HCT116 (cell line): ENCODE measurements around the gene FAM98B. TPM values are rescaled to one million over a fixed set of nuclear protein-coding genes. Genes with fewer than 3 reads are reported as not detected.

Source experiments
- ATAC-seq: fragments of 200-7000 bp; cut with Tn5 transposase; 2 replicates; pipeline ENCODE4 v1.9.1; 2020; ENCODE audit warnings: mild to moderate bottlenecking, moderate library complexity
- BruUV-seq: library from RNA; stranded (reverse); fragments of 400-500 nt; replicated peaks from 2 replicates; lab custom pipeline; 2021; lab: Mats Ljungman, UMichigan
- CTCF ChIA-PET: fragments of 300-600 bp; sonication (Branson Sonifier 250); formaldehyde crosslinking; loops from one replicate; lab custom pipeline; 2021; ENCODE audit warnings: antibody characterized with exemption; lab: Charles Lee
- POLR2A ChIA-PET: fragments of 300-600, 350-600 bp; sonication (Branson Sonifier 250); formaldehyde crosslinking; loops from one replicate; lab custom pipeline; 2021; ENCODE audit warnings: antibody characterized with exemption; lab: Charles Lee
- RAD21 ChIA-PET, 2 experiments: fragments of 300-600 bp; sonication (Branson Sonifier 250); formaldehyde crosslinking; loops; one replicate each; lab custom pipeline; 2023; ENCODE audit warnings: low total read pairs in 2 of 2; ENCODE audit not compliant: uncharacterized antibody in 2 of 2, unreplicated experiment in 2 of 2, low non-redundant PET in 1 of 2; lab: Charles Lee
- DNase-seq: peaks from one replicate; pipeline ENCODE4 v3.0.0-alpha.2; 2010; ENCODE audit warnings: low read depth, low spot score
- H2AFZ ChIP-seq: fragments of 200-600 bp; shearing (Covaris generic), sonication (generic); 2 replicates; pipeline ENCODE4 v1.6.1; 2017; ENCODE audit warnings: low read depth, mixed run types, mixed read lengths, antibody characterized with exemption, low read length; ENCODE audit not compliant: poor library complexity, severe bottlenecking
- H3K27ac ChIP-seq: 2 replicates; pipeline ENCODE4 v1.5.1; 2012; ENCODE audit warnings: low read depth, low read length
- H3K27me3 ChIP-seq: fragments of 200-600 bp; sonication (generic); 2 replicates; pipeline ENCODE4 v1.6.1; 2016; ENCODE audit warnings: mixed run types, low read length, mixed read lengths; ENCODE audit not compliant: insufficient read depth
- H3K36me3 ChIP-seq, 2 experiments: fragments of 200-500 bp in 1 of 2; fragments of 200-600 bp in 1 of 2; sonication (Bioruptor generic) in 1 of 2; sonication (generic) in 1 of 2; 2 replicates each; pipeline versions ENCODE4 v1.5.1 to v1.6.1; 2014 to 2016; ENCODE audit warnings: low read length in 2 of 2, inconsistent platforms in 1 of 2, mixed read lengths in 1 of 2, mixed run types in 1 of 2; ENCODE audit not compliant: insufficient read depth in 2 of 2, control insufficient read depth in 1 of 2
- H3K4me1 ChIP-seq, 2 experiments: fragments of 200-600 bp in 1 of 2; sonication (generic) in 1 of 2; 2 replicates each; pipeline versions ENCODE4 v1.5.1 to v1.6.1; 2012 to 2017; ENCODE audit warnings: low read length in 2 of 2, inconsistent platforms in 1 of 2, mild to moderate bottlenecking in 1 of 2, mixed read lengths in 1 of 2, mixed run types in 1 of 2, moderate library complexity in 1 of 2; ENCODE audit not compliant: insufficient read depth in 2 of 2, control insufficient read depth in 1 of 2
- H3K4me2 ChIP-seq: fragments of 200-600 bp; sonication (generic); 2 replicates; pipeline ENCODE4 v1.6.1; 2017; ENCODE audit warnings: mixed run types, low read length, mixed read lengths
- H3K4me3 ChIP-seq, 2 experiments: fragments of 200-600 bp in 1 of 2; sonication (generic) in 1 of 2; replicated peaks in 1 of 2; 2 replicates each; pipeline ENCODE4 v1.5.1; 2011 to 2016; ENCODE audit warnings: low read length in 2 of 2, control low read depth in 1 of 2, low read depth in 1 of 2, mild to moderate bottlenecking in 1 of 2, mixed read lengths in 1 of 2, mixed run types in 1 of 2
- H3K79me2 ChIP-seq: fragments of 200-600 bp; sonication (generic); 2 replicates; pipeline ENCODE4 v1.6.1; 2017; ENCODE audit warnings: mild to moderate bottlenecking, mixed run types, low read length, moderate library complexity, mixed read lengths; ENCODE audit not compliant: insufficient read depth
- H3K9ac ChIP-seq: fragments of 200-600 bp; sonication (generic); 2 replicates; pipeline ENCODE4 v1.6.1; 2016; ENCODE audit warnings: low read length, mixed read lengths
- H3K9me2 ChIP-seq: fragments of 200-600 bp; sonication (generic), shearing (Covaris generic); 2 replicates; pipeline ENCODE4 v1.6.1; 2017; ENCODE audit warnings: mixed run types, mild to moderate bottlenecking, moderate library complexity; ENCODE audit not compliant: insufficient read depth
- H3K9me3 ChIP-seq, 2 experiments: fragments of 200-500 bp in 1 of 2; fragments of 200-600 bp in 1 of 2; sonication (Bioruptor generic) in 1 of 2; sonication (generic) in 1 of 2; 2 replicates each; pipeline ENCODE4 v1.6.1; 2014 to 2017; ENCODE audit warnings: low read length in 2 of 2, mixed read lengths in 2 of 2, inconsistent platforms in 1 of 2, low read depth in 1 of 2, mild to moderate bottlenecking in 1 of 2, mixed run types in 1 of 2, moderate library complexity in 1 of 2; ENCODE audit not compliant: control insufficient read depth in 1 of 2, insufficient read depth in 1 of 2
- H4K20me1 ChIP-seq: fragments of 200-600 bp; sonication (generic), shearing (Covaris generic); 2 replicates; pipeline ENCODE4 v1.6.1; 2017; ENCODE audit warnings: mixed run types, mild to moderate bottlenecking, moderate library complexity; ENCODE audit not compliant: insufficient read depth
- CBX3 ChIP-seq: IDR thresholded peaks from 2 replicates; pipeline ENCODE4 v1.6.1; 2012; ENCODE audit warnings: low read depth
- POLR2A ChIP-seq: IDR thresholded peaks from 2 replicates; pipeline ENCODE4 v1.7.0; 2011; ENCODE audit warnings: borderline replicate concordance; ENCODE audit not compliant: insufficient read depth, insufficient read length; ENCODE audit errors: extremely low read depth
- RAD21 ChIP-seq: IDR thresholded peaks from 2 replicates; pipeline ENCODE4 v1.6.1; 2012; ENCODE audit warnings: low read depth, mild to moderate bottlenecking
- REST ChIP-seq: IDR thresholded peaks from 2 replicates; pipeline ENCODE4 v1.6.1; 2012; ENCODE audit warnings: low read depth
- SIN3A ChIP-seq: IDR thresholded peaks from 2 replicates; pipeline ENCODE4 v1.6.1; 2012; ENCODE audit warnings: low read depth
- ZFX ChIP-seq: fragments of 450-650 bp; IDR thresholded peaks from 2 replicates; pipeline ENCODE4 v1.6.1; 2017
- intact Hi-C: fragments of 100-400 bp; cut with micrococcal nuclease; formaldehyde crosslinking; loops from 2 replicates; pipeline ENCODE4 v1.10.0; 2022
- total RNA-seq: library from RNA; stranded (reverse); gene quantifications from one replicate; pipeline ENCODE4 v1.2.1, GENCODE V29; 2021; ENCODE audit not compliant: unreplicated experiment

FAM98B gene
- total RNA-seq, 1 experiment from 2014 or later, result 44.3 TPM

DNA sequence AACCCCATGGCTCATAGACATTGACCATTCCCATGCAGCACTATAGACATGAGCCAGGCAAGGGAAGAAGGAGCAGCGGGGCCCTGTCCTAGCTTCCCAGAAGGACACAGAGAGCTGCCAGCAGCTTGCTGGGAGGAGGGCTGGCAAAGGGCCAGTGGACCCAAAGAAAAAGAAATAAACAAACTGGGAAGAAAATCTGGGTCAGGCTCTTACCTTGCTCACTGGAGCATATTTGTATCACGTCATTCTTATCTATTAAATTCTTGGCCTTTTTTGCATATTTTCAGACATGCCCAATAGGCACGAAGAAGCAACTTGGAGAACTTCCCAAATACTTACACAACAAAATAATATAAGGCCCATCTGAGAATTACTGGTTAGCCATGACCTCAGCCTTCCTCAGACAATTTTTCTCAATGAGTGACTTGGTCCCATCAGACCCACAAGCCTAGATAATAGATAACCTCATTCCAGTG, 82.3 kb downstream of the FAM98B start:
- Histone ChIP-seq H3K36me3 (no peaks in the 10 kb centered on the region), H2AFZ (no peak overlapping the region), H3K9me3 (no peaks in the 10 kb centered on the region), H3K4me2 (no peak overlapping the region), H3K27me3 (no peaks in the 10 kb centered on the region; the same call in 1 of the 2 replicates), H3K4me1 (0 out of 4 replicates have a peak, but pooled peaks cover 3 to 6% of the 10 kb centered on the region in 2 experiments), H3K27ac (no peak overlapping the region), H3K9ac (no peak overlapping the region), H4K20me1 (no peaks in the 10 kb centered on the region), H3K9me2 (no peaks in the 10 kb centered on the region), H3K79me2 (no peaks in the 10 kb centered on the region), H3K4me3 (no peak overlapping the region)
- ChIA-PET CTCF (no interaction called here), RAD21 (no interaction called here), POLR2A (no interaction called here)
- ATAC-seq (no peak), DNase-seq (no peak)
- intact Hi-C loops, result no loop called here
- no TSS peak for BruUV-seq
- TF ChIP-seq CBX3 (no peak), RAD21 (no peak), ZFX (no peak), SIN3A (no peak), POLR2A (no peak), REST (no peak)

Other genes starting within 250 kb of the FAM98B start
- 24.7 TPM for gene SPRED1, start 201.3 kb upstream of the FAM98B start, total RNA-seq
- 1.6 TPM for gene RASGRP1, start 110.7 kb downstream of the FAM98B start, total RNA-seq